AG08396 (cell line): Measurements from ENCODE around the gene EGFL8.

Experiments used
- DNase-seq: peaks from one replicate; pipeline ENCODE4 v3.0.0; 2012; ENCODE audit warnings: low spot score, mixed read lengths

The EGFL8 gene

GRCh38 chr6:32167761-32168262 lies 3.4 kb downstream of the EGFL8 start:
- DNase-seq = no peak

GRCh38 chr6:32168350-32168749 lies 4.0 kb downstream of the EGFL8 start:
- DNase-seq = no peak

- DNase-seq = no peak
These were observed 4.6 kb downstream of the EGFL8 start for GRCh38 chr6:32168807-32169591.

- no peak for DNase-seq
These were observed 5.9 kb downstream of the EGFL8 start for GRCh38 chr6:32170294-32170693.

- no peak for DNase-seq
These were observed 6.8 kb downstream of the EGFL8 start for GRCh38 chr6:32171234-32171633.

GRCh38 chr6:32173051-32173727 lies 8.8 kb downstream of the EGFL8 start:
- no peak for DNase-seq

- DNase-seq = no peak
These were observed 10.0 kb downstream of the EGFL8 start for GRCh38 chr6:32174416-32174815.

GRCh38 chr6:32175322-32175710 lies 10.9 kb downstream of the EGFL8 start:
- no peak for DNase-seq

- DNase-seq = peak; percentile 98
These were observed 11.5 kb downstream of the EGFL8 start, which contains the start of gene AGPAT1 for GRCh38 chr6:32175711-32176475. Gene AGPAT1, minus strand, starts transcription at chr6:32176084. Its CDS starts 4,588 bp downstream, at chr6:32171496.

- DNase-seq = no peak
These were observed 12.2 kb downstream of the EGFL8 start for GRCh38 chr6:32176476-32177182.

- no peak for DNase-seq
These were observed 12.9 kb downstream of the EGFL8 start for GRCh38 chr6:32177183-32177787.

- DNase-seq = peak; percentile 97
These were observed 13.6 kb downstream of the EGFL8 start, which contains the start of gene RNF5 for GRCh38 chr6:32177788-32178546. Gene RNF5, plus strand, starts transcription at chr6:32178405. Its CDS starts 107 bp downstream, at chr6:32178512.

- DNase-seq = no peak
These were observed 14.4 kb downstream of the EGFL8 start for GRCh38 chr6:32178547-32179440.

- no peak for DNase-seq
These were observed 15.5 kb downstream of the EGFL8 start for GRCh38 chr6:32179766-32180405.

- no peak for DNase-seq
These were observed 16.8 kb downstream of the EGFL8 start for GRCh38 chr6:32181148-32181702.

GRCh38 chr6:32181915-32182529 lies 17.6 kb downstream of the EGFL8 start:
- no peak for DNase-seq

- no peak for DNase-seq
These were observed 18.2 kb downstream of the EGFL8 start for GRCh38 chr6:32182555-32182981.

GRCh38 chr6:32183030-32183429 lies 18.6 kb downstream of the EGFL8 start:
- no peak for DNase-seq
